ENCODE results near the gene BCAN. TPM values are rescaled to one million over a fixed set of nuclear protein-coding genes. Genes with fewer than 3 reads are reported as not detected.

Gene BCAN
- total and polyA plus RNA-seq, 2 experiments from 2014 or later: 2.3 to 5.5 TPM

DNA sequence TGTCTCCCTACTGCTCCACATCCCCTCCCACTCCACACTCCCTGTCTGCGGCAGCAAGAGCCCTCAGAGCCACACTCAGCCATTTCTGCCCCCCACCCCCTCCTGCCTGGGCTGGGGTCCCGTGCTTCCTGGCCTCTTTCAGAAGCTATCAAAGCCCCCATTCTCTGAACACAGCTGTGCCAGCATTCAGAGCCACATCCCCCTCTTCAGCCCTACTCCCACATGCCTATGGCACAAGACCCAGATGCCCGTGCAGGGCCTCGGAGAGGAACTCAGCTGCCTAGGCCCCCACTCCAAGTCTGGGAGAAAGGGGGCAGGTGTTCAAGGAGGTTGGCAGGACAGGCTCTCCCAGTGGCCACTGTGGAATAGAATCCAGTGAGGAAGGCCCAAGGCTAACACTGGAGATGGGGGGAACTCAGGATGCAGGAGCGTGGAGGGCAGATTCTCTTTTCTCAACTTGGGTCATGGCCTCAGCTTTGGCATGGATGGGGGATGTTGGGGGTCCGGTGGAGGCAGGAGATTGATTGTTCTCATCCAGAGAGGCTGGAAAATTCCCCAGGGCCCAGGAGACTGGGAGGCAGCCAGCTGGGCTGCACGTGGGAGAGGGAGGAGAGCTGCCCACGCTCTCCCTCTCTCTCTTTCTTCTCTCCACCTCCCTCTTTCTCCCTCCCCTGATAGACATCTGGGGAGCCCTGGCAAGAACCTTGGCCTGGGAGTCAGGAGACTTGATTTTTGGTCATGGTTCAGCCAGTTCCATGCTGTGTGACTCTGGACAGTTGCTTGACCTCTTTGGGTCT is 3.5 kb upstream of the BCAN start:
- no peak overlapping the region for H3K4me3 Mint-ChIP-seq
- no peak overlapping the region for H3K27ac Mint-ChIP-seq
- Histone ChIP-seq H3K9me2 (ENCODE audit: insufficient read depth) (no peaks in the 10 kb centered on the region), H4K20me1 (replicated peaks; ENCODE audit: insufficient read depth) (no peaks in the 10 kb centered on the region), H2AFZ (no peak overlapping the region), H3K79me2 (replicated peaks; ENCODE audit: insufficient read depth) (no peaks in the 10 kb centered on the region), H3K27ac (ENCODE audit: low read depth) (no peak overlapping the region), H3K4me1 (ENCODE audit: insufficient read depth) (peaks cover 13% of the 10 kb centered on the region), H3K4me2 (no peak overlapping the region), H3K27me3 (ENCODE audit: insufficient read depth) (peaks cover 64% of the 10 kb centered on the region), H3K36me3 (ENCODE audit: insufficient read depth) (no peaks in the 10 kb centered on the region), H3F3A (replicated peaks; ENCODE audit: low read depth) (0 out of 2 replicates have a peak, but pooled peaks cover 9% of the 10 kb centered on the region), H3K4me3 (no peak overlapping the region)
- ATAC-seq (no peak), DNase-seq (ENCODE audit: low spot score) (no peak)
- TF ChIP-seq ZNF114 (CRISPR knock-in tag; IDR thresholded peaks at IDR 0.05): no peak
- no peak for TF ChIP-seq EZH2 (IDR thresholded peaks at IDR 0.05; ENCODE audit: low read depth, unreplicated experiment)
- TF ChIP-seq STAT1 (IDR thresholded peaks at IDR 0.05; ENCODE audit: unreplicated experiment): no peak
- no peak for TF ChIP-seq NANOG (IDR thresholded peaks at IDR 0.05; ENCODE audit: borderline replicate concordance)
- TF ChIP-seq, protein P1, sequence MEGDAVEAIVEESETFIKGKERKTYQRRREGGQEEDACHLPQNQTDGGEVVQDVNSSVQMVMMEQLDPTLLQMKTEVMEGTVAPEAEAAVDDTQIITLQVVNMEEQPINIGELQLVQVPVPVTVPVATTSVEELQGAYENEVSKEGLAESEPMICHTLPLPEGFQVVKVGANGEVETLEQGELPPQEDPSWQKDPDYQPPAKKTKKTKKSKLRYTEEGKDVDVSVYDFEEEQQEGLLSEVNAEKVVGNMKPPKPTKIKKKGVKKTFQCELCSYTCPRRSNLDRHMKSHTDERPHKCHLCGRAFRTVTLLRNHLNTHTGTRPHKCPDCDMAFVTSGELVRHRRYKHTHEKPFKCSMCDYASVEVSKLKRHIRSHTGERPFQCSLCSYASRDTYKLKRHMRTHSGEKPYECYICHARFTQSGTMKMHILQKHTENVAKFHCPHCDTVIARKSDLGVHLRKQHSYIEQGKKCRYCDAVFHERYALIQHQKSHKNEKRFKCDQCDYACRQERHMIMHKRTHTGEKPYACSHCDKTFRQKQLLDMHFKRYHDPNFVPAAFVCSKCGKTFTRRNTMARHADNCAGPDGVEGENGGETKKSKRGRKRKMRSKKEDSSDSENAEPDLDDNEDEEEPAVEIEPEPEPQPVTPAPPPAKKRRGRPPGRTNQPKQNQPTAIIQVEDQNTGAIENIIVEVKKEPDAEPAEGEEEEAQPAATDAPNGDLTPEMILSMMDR (conservative IDR thresholded peaks at IDR 0.05; ENCODE audit: low read depth in 2 of 2): no peak
- TF ChIP-seq, protein P2, sequence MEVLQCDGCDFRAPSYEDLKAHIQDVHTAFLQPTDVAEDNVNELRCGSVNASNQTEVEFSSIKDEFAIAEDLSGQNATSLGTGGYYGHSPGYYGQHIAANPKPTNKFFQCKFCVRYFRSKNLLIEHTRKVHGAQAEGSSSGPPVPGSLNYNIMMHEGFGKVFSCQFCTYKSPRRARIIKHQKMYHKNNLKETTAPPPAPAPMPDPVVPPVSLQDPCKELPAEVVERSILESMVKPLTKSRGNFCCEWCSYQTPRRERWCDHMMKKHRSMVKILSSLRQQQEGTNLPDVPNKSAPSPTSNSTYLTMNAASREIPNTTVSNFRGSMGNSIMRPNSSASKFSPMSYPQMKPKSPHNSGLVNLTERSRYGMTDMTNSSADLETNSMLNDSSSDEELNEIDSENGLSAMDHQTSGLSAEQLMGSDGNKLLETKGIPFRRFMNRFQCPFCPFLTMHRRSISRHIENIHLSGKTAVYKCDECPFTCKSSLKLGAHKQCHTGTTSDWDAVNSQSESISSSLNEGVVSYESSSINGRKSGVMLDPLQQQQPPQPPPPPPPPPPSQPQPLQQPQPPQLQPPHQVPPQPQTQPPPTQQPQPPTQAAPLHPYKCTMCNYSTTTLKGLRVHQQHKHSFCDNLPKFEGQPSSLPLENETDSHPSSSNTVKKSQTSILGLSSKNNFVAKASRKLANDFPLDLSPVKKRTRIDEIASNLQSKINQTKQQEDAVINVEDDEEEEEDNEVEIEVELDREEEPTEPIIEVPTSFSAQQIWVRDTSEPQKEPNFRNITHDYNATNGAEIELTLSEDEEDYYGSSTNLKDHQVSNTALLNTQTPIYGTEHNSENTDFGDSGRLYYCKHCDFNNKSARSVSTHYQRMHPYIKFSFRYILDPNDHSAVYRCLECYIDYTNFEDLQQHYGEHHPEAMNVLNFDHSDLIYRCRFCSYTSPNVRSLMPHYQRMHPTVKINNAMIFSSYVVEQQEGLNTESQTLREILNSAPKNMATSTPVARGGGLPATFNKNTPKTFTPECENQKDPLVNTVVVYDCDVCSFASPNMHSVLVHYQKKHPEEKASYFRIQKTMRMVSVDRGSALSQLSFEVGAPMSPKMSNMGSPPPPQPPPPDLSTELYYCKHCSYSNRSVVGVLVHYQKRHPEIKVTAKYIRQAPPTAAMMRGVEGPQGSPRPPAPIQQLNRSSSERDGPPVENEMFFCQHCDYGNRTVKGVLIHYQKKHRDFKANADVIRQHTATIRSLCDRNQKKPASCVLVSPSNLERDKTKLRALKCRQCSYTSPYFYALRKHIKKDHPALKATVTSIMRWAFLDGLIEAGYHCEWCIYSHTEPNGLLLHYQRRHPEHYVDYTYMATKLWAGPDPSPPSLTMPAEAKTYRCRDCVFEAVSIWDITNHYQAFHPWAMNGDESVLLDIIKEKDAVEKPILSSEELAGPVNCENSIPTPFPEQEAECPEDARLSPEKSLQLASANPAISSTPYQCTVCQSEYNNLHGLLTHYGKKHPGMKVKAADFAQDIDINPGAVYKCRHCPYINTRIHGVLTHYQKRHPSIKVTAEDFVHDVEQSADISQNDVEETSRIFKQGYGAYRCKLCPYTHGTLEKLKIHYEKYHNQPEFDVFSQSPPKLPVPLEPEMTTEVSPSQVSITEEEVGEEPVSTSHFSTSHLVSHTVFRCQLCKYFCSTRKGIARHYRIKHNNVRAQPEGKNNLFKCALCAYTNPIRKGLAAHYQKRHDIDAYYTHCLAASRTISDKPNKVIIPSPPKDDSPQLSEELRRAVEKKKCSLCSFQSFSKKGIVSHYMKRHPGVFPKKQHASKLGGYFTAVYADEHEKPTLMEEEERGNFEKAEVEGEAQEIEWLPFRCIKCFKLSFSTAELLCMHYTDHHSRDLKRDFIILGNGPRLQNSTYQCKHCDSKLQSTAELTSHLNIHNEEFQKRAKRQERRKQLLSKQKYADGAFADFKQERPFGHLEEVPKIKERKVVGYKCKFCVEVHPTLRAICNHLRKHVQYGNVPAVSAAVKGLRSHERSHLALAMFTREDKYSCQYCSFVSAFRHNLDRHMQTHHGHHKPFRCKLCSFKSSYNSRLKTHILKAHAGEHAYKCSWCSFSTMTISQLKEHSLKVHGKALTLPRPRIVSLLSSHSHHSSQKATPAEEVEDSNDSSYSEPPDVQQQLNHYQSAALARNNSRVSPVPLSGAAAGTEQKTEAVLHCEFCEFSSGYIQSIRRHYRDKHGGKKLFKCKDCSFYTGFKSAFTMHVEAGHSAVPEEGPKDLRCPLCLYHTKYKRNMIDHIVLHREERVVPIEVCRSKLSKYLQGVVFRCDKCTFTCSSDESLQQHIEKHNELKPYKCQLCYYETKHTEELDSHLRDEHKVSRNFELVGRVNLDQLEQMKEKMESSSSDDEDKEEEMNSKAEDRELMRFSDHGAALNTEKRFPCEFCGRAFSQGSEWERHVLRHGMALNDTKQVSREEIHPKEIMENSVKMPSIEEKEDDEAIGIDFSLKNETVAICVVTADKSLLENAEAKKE (CRISPR knock-in tag; IDR thresholded peaks at IDR 0.05): no peak
- TF ChIP-seq, protein P3, sequence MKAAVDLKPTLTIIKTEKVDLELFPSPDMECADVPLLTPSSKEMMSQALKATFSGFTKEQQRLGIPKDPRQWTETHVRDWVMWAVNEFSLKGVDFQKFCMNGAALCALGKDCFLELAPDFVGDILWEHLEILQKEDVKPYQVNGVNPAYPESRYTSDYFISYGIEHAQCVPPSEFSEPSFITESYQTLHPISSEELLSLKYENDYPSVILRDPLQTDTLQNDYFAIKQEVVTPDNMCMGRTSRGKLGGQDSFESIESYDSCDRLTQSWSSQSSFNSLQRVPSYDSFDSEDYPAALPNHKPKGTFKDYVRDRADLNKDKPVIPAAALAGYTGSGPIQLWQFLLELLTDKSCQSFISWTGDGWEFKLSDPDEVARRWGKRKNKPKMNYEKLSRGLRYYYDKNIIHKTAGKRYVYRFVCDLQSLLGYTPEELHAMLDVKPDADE (IDR thresholded peaks at IDR 0.05): no peak
- TF ChIP-seq ZNF331 (CRISPR knock-in tag; IDR thresholded peaks at IDR 0.05; ENCODE audit: low read depth): no peak
- no peak for TF ChIP-seq EZH2phosphoT487 (IDR thresholded peaks at IDR 0.05; ENCODE audit: unreplicated experiment)
- TF ChIP-seq POLR2AphosphoS5 (IDR thresholded peaks at IDR 0.05; ENCODE audit: low read depth): no peak
- no peak for TF ChIP-seq CREB1 (CRISPR knock-in tag; IDR thresholded peaks at IDR 0.05; ENCODE audit: low read depth)
- TF ChIP-seq JUNB (IDR thresholded peaks at IDR 0.05; ENCODE audit: unreplicated experiment): no peak
- TF ChIP-seq, protein P4, sequence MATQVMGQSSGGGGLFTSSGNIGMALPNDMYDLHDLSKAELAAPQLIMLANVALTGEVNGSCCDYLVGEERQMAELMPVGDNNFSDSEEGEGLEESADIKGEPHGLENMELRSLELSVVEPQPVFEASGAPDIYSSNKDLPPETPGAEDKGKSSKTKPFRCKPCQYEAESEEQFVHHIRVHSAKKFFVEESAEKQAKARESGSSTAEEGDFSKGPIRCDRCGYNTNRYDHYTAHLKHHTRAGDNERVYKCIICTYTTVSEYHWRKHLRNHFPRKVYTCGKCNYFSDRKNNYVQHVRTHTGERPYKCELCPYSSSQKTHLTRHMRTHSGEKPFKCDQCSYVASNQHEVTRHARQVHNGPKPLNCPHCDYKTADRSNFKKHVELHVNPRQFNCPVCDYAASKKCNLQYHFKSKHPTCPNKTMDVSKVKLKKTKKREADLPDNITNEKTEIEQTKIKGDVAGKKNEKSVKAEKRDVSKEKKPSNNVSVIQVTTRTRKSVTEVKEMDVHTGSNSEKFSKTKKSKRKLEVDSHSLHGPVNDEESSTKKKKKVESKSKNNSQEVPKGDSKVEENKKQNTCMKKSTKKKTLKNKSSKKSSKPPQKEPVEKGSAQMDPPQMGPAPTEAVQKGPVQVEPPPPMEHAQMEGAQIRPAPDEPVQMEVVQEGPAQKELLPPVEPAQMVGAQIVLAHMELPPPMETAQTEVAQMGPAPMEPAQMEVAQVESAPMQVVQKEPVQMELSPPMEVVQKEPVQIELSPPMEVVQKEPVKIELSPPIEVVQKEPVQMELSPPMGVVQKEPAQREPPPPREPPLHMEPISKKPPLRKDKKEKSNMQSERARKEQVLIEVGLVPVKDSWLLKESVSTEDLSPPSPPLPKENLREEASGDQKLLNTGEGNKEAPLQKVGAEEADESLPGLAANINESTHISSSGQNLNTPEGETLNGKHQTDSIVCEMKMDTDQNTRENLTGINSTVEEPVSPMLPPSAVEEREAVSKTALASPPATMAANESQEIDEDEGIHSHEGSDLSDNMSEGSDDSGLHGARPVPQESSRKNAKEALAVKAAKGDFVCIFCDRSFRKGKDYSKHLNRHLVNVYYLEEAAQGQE (IDR thresholded peaks at IDR 0.05; ENCODE audit: unreplicated experiment): no peak
- peaks cover 49% of the 10 kb centered on the region for H3K27me3 Mint-ChIP-seq (ENCODE audit: insufficient read depth, low read depth, poor library complexity)
- H3K36me3 Mint-ChIP-seq (ENCODE audit: low read depth): no peaks in the 10 kb centered on the region
- peaks cover 32% of the 10 kb centered on the region for H3K4me1 Mint-ChIP-seq
- no peaks in the 10 kb centered on the region for H3K9me3 Mint-ChIP-seq

All from GM23338 (cell line).